ENCODE data around the gene PARD3B.

The PARD3B gene

DNA sequence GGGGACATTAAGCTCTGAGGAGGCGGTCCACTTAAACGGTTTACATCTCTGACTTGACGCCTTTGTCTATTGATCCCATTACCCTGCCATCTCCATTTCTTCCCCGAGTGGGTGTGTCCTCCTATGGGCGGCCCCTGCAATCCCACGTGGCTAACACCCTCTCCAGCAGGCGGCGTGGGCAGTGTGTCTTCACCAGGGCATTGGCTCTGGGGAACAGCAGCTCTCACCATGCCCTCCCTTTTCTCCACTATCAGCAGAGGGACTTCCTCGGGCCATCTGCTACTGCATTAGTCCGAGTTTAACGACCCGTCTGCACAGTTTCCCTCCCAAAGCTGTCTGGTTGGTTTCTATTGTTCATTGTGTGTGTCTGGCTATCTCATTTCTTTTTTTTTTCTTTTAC lies 625.1 kb downstream of the PARD3B start:
- no peak for DNase-seq
- intact Hi-C loops (cut with DNase I): no loop called here

DNA sequence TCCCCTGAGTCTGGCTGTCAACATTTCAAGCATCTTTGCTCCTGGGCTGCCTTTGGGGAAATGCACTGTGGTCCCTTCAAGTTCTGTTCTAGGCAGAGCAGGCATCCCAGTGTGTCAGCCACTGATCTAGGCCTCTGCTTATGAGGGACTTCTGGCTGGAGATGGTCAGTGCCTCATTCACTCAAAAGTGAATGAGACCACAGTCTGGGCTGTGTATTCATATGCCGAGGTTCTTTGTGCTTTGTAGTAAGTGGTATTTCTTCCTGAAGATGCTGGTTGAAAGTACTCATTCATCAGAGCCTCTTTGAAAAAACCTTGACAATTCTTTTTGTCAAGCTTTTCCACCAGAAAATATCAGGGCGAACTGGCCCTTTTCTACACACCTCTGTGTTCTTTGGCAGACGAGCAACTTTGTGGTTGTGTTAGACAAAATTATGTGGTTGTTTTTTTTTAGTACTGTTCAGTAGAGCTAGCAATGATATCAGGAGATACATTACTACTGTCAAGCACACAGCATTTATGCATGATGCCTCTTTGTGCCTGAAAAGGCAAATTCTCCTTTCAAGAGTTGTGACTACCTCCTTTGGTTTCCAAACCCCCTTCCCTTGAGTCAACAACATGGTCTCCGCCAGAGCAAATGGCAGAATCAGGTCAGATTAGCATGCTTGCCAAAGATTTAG lies 626.1 kb downstream of the PARD3B start:
- DNase-seq: no peak

DNA sequence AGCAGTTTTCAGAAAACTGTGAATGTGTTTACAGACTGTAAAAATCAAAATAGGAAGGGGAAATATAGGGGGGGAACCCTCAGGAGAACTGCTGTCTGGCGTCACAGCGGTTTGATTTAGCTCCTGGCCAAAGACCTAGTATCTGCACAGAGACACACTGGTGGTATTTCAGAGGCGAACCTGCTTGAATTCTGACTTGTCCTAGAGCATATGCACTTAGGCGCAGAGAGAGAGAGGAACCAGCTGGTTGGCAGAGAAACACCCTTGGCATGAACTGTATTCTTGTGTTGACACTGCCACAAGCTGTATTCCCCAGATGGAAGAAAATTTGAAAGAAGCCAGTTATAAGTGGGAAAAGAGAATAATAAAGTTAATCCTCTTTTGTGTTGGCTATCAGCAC lies 630.6 kb downstream of the PARD3B start:
- intact Hi-C loops (cut with DNase I): no loop called here
- no peak for DNase-seq

More for the DNA sequence above, 626.1 kb downstream of the PARD3B start:
- intact Hi-C loops (cut with DNase I): no loop called here

DNA sequence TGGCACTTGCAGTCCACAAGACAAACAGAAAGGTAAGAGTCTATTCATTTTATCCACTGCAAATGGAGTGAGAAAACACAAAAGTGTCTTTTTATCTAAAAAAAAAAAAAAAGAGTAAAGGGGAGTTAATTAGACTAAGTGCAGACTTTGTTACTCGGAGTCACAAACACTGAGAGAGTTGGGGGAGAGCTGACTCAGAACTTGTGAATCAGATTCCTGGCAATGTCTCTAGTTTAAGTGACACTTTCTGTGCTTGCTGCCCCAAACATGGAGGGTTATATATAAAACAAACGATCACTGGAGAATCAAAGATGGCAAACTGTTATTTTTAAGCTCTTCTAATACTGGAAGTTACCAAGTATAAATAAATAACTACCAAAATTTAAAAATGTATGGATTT lies 631.3 kb downstream of the PARD3B start:
- DNase-seq: no peak
- intact Hi-C loops (cut with DNase I): no loop called here

DNA sequence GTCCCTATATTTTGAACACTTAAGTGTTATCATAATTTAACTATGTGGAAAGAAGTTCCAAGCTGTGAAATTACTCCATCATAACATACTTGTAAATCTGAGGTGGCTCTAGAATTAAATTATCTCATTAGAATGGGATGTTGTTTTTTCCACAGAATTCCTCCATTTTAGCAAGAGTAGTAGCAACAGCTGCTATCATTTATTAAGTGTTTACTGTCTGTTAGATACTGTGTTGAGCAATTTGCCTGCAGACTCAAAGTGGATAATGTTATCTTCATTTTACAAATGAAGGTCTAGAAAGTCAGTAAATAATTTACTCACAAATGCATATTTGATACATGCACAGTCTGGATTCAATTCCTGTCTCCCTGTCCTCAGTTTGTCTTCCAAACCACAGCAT lies 632.3 kb downstream of the PARD3B start:
- intact Hi-C loops (cut with DNase I): no loop called here
- DNase-seq: no peak

DNA sequence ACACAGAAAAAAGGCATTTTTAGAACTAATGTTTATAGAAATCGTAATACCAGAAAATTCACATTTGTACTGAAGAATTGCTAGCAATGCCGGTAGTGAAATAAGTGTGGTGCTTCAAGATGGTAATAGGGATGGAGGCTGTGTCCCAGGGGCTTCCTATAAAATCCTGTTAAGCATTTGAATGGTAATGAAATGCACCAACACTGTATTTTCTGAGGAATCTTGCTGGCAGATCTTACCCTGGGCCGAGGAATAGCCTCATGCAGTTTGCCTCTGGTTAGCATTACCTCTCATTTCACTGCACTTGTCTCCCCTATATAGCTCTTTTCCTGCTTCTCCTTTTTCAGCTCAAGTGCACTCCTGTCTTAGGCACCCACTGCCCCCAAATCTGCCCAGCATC lies 635.5 kb downstream of the PARD3B start:
- no peak for DNase-seq
- intact Hi-C loops (cut with DNase I): no loop called here

DNA sequence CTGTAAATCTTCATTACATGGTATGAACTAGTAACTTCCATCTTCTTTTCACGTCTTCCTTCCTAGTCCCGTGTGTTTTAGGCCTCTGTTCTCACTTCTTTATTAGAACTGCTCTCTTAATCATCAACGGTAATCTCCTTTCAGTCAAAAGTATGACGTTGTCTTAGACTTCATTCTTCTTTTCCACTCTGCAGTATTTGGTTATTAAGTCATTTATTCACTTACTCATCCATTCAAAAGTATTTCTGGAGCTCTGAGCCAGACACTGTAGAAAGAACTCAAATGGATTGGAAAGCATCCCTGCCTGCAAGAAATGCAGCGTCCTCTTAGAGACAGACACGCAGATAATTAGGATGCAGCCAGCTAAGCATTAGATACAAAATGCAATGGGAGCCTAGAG lies 642.5 kb downstream of the PARD3B start:
- DNase-seq: no peak
- intact Hi-C loops (cut with DNase I): no loop called here

DNA sequence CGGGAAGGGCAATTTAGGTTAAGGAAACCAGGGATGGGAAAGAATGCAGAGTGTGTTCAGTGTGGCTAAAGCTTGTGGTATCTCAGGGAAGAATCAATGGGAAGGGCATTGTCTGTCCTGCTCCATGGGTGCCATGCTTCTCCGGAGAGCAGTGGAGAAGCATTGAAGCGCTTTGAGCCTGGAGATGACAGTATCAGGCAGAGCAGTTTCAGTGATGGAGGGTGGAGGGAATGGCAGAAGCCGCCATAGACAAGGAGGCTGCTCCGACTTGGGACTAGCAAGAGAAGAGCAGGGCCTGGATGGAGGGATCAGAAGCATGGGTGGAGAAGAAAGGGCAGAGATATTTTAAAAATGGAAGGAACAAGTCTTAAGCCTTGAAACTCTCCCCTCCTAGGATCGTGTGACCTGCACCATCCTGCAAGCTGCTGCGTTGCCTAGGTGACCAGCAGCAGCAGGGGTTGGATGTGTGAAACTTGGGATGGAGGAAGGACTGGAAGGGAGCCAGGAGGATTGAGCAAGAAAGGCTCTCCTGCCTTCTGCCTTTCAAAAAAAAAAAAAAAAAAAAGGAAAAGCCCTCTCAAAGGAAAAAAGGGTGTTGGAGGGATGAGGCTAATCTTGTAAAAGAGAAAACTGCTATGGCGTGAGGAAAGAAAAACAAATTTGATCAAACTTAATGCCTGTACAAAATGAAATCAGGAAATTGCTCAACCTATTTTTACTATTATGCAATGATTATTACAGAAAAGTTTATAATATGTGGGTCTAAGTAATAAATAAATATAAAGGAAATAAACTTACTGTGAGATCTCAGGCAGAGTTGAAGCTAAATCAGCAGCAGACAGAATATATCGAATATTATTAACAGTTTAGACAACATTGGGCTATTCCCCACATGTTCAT lies 643.2 kb downstream of the PARD3B start:
- intact Hi-C loops (cut with DNase I): no loop called here
- peak in 28 of 42 donors; percentile 6 to 72 (median 34) for DNase-seq

DNA sequence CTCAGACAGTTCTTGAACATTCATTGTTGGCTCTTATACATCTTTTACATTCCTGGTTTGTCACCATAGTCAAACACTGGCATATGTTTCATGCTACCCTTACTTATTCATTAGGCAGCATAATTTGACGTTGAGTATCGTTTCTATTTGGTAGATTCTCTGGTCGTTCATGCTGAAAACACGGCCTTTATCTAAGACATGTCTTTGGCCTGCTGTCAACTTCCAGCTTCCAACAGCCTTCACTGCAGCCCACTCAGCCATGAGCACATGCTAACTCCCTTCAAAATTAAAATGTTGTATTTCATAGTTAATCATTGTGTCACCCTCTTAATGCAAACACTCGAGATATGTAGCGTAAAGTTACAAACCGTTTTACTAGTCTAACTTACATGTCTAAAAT lies 644.0 kb downstream of the PARD3B start:
- DNase-seq: no peak
- intact Hi-C loops (cut with DNase I): no loop called here

DNA sequence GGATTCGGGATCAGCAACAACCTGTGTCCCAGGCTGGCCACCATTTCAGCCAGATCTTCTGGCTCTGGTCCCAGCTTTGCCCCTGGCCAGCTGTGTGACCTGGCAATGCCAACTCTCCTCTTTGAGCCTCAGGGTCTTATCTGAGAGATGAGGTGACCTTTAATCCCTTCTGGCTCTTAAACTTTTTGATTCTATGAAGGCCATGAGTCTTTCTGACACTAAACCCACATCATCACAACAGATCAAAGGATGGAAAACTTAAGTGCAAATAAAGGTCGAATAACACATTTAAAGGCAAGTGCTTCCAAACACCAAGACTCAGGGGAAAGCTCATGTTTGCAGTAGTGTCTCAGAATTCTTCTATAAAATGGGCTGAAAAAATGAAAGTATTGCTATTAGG lies 645.3 kb downstream of the PARD3B start:
- intact Hi-C loops (cut with DNase I): no loop called here
- no peak for DNase-seq

DNA sequence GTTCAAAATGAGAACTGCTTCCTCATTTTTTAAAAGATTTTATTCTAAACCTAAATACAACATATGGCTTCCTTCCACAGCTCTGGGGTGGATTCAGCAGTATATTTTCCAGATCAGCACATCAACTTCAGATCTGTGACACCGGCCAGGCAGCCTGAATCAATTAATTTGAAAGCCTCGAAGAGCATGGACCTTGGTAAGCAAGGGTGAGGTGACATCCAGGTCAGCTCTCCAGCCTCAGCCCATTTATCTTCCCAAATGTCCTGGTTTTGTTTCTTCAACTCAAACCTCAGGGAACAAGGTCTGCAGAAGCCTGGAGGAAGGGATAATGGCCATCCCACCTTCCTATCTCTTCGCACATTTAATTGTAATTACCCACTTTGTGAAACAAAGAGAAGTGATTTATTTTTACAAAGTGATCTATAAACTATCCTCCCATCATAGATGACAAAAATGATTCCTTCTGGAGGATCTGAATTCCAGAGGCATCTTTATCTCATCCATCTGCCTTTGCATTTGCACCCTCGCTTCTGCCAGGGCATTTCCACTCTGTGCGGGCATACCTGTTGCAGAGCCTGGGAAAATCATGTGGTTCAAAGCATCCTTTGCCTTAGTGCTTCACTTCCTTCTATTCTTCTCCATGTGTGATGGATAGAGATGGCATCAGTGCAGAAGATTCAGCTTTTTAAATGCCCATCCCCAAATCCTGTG lies 648.0 kb downstream of the PARD3B start:
- DNase-seq: no peak
- intact Hi-C loops (cut with DNase I): no loop called here

DNA sequence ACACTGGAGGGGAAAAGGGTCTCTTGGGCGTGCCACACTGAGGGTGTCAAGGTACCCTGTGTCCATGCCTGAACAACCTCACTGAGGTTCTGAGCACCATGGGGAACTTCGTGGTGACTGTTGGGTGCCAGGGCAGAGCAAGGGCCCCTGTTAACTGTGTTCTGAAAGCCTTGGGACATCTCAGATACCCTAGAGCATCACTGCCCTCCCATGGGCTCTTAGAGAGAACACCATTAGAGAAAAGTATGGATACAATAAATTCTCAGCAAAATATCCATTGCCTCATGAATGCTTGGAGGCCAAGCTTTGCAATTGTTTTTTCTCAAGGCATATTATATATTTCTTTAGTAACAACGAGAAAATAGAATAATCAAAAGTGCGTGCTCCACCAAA lies 648.6 kb downstream of the PARD3B start:
- intact Hi-C loops (cut with DNase I): no loop called here
- no peak for DNase-seq

DNA sequence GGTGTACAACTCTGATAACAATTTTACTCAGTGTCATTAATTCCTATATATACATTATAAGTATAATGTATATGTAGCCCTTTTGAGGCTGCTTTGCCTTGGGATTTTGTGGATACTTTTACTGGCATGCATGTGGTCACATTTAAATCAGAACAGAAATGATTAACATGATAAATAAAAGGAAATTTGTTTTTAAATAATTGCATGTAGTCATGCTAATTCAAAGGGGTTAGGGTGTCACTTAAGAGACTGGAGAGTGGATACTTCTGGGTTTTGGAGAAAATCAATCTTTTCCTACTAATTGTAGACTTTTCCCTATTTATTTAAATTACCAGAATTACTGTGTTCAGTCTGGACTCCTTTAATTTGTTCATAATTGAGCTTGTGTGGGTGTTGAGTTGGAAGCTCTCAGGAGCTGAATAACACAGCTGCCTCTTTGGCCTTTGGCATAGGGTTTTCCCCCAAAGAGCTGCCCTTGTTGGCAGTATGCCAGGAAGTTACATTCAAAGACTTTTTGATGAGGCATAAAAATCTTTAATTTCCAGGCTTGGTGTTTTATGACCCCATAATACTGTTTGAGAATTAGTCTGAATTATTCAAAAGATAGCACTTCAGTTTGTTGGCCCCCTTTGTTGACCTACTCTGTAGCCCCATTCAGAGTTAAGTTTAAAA lies 652.3 kb downstream of the PARD3B start:
- intact Hi-C loops (cut with DNase I): no loop called here
- no peak for DNase-seq

DNA sequence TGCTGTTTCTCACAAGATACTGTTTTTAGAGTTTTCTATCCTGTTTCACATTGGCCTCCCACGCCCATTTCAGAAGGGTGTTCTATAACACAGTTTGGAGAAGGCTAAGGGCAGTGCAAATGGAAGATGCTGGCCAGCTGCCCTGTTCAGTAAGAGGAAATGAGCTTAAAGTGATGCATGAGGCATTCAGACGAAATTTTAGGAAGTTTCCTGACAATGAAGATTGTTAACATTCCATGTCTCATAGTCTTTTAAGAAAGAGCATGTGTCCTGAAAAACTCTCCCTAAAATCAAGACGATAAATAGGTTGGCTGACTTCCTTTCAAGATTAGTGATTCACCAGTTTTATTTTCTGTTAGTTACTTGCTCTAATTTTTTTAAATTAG lies 652.9 kb downstream of the PARD3B start:
- no peak for DNase-seq
- intact Hi-C loops (cut with DNase I): no loop called here

DNA sequence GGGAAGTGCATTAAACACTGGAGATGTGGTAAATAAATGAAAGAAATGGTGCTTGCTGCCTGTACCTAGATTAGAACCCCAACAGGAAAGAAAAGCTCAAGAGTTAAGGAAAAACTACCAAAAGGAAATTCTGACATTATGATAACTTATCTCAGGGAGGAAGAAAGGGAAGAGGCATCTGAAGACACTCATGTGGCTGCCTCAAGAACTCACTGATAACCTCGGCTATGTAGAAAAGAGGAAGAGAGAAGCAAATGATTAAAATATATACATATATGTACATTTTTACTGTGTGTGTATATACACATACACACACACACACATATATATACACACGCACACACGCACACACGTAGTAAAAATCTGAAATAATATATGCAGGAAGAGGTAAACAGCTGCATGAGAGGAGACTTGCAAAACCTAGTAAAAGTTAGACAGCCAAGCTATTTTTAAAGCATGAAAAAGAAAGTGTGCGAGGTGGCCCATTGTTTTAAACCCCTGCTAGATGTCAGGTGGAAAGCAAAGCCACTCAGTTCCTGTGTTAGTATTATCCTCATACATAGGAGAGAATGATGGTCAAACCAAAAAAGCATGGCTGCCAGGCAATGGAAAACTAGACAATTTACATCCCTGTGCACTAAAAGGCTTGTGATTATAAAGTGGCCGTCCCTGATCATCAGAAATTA lies 654.0 kb downstream of the PARD3B start:
- no peak for DNase-seq
- intact Hi-C loops (cut with DNase I): no loop called here

DNA sequence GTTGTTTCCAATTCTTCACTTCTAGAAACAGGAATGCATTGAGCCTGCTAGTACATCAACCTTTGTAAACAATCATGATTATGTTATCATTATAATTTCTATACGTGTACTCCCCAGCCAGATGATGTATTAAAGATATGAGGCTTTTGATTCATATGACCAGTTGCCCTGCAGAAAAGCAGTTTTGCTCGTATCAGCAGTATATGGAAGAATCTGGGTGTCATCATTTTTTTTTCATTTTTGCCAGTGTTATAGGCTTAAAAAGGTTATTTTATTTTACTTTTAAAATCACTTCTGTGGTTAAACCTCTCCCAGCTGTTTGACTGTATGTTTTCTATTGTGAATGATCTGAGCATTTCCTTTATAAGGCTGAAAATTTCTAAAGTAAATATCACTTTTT lies 665.2 kb downstream of the PARD3B start:
- intact Hi-C loops (cut with DNase I): no loop called here
- no peak for DNase-seq

DNA sequence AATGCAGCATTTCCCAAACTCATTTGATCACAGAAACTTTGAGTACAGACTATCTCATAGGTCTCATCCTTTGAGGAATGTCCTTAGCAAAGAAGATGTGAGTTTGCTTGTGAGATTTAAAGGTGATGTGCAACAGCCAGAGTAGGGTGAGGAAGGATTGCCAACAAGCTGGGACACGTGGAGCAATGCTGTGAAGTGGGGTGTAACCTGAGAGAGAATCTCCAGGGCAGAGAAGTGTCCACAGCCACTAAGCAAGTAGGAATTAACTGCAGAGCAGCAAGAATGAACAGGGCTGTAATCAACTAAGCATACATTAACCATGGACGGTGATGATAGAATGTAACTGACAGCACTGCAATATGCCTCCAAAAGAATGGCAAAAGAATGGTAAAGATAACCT lies 667.1 kb downstream of the PARD3B start:
- intact Hi-C loops (cut with DNase I): no loop called here
- DNase-seq: no peak

DNA sequence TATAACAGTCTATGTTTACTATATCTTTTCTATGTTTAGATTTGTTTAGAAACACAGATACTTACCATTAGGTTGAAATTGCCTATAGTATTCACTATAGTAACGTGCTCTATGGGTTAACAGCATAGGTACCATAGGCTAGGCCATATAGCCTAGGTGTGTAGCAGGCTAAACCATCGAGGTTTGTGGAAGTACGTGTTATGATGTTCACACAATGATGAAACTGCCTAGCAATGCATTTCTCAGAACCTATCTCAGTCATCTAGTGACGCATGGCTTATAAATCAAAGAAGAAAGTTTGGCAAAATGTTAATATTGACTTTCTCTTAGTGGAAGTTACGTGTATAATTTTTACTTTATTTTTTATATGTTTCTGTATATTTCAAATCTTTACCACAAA lies 670.8 kb downstream of the PARD3B start:
- intact Hi-C loops (cut with DNase I): no loop called here

DNA sequence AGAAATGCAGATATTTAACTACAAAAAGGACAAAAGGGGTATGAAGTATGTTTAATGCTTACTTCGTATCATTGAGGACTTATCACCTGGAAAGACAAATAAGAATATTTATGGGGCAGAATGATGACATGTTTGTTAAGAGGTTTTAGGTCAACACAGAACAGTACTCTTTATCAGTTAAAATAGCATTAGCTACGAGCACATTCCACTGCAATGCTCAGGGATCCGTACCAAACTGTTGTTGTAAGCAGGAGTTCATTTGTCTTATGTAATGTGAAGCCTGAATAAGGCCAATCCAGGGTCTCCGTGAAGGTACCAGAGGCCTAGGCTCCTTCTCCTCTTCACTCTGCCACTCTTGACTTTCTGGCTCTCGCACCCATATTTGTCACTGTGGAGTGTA lies 671.3 kb downstream of the PARD3B start:
- intact Hi-C loops (cut with DNase I): no loop called here
- DNase-seq: no peak

More for the DNA sequence above, 670.8 kb downstream of the PARD3B start:
- no peak for DNase-seq

All from head of caudate nucleus (tissue), 42 donors.